ENCODE results near the gene OSBPL5. TPM values are rescaled to one million over a fixed set of nuclear protein-coding genes. Genes with fewer than 3 reads are reported as not detected.
"Not testable (repeated sequence)": the region's sequence is repeated elsewhere in the genome, so short reads cannot be mapped to it uniquely, and the experiment has no call there.

Gene OSBPL5
- total and polyA plus RNA-seq, 11 donors = 10.1 to 27.7 (median 16.4) TPM

GRCh38 chr11:3119141-3119821 lies 45.8 kb downstream of the OSBPL5 start:
- TF ChIP-seq CTCF (IDR thresholded peaks at IDR 0.05) = no peak
- TF ChIP-seq POLR2A (IDR thresholded peaks at IDR 0.05) = no peak
- Histone ChIP-seq H3K4me3 (no peak overlapping the region), H3K36me3 (peaks cover 0 to 72% (median 45%) of the 10 kb centered on the region in 9 donors), H3K27me3 (no peaks in the 10 kb centered on the region), H3K27ac (no peak overlapping the region), H3K4me1 (peaks cover 3 to 17% (median 14%) of the 10 kb centered on the region in 12 donors), H3K9me3 (peaks cover 0 to 10% (median 0%) of the 10 kb centered on the region in 12 donors)
- ATAC-seq (no peak), DNase-seq (peak in 3 of 5 donors; percentile 16 to 40 (median 22))
- intact Hi-C loops (cut with DNase I) = loop anchor here in 1 of 10 donors (2.0 kb wide), 1 partner anchor 50 kb away; no protein-coding TSS in a partner anchor
- 95 to 99% (median 97%) methylated on average over 11 to 14 of the region's 14 CpGs for WGBS, 4 donors

GRCh38 chr11:3115321-3115720 lies 49.8 kb downstream of the OSBPL5 start:
- 90 to 94% (median 91%) methylated on average over 3 of the region's 3 CpGs for WGBS, 4 donors
- H3K36me3 ChIP-seq = peaks cover 0 to 74% (median 36%) of the 10 kb centered on the region in 9 donors
- intact Hi-C loops (cut with DNase I) = no loop called here

GRCh38 chr11:3113661-3114060 lies 51.4 kb downstream of the OSBPL5 start:
- not testable (repeated sequence) for H3K27ac ChIP-seq, H3K27me3 ChIP-seq, ATAC-seq, H3K4me3 ChIP-seq, DNase-seq
- intact Hi-C loops (cut with DNase I) = loop anchor here in 3 of 10 donors (5.0 kb wide), 2 partner anchors 54 to 104 kb away; partner anchors contain the start of genes MRGPRG (in 3 of the 3) and OSBPL5 (in 1 of the 3)
- H3K36me3 ChIP-seq = peaks cover 0 to 75% (median 21%) of the 10 kb centered on the region in 9 donors
- peaks cover 0 to 14% (median 0%) of the 10 kb centered on the region in 12 donors for H3K9me3 ChIP-seq
- H3K4me1 ChIP-seq = peaks cover 0 to 14% (median 0%) of the 10 kb centered on the region in 12 donors

More at GRCh38 chr11:3115321-3115720, 49.8 kb downstream of the OSBPL5 start:
- Histone ChIP-seq H3K4me1 (peaks cover 0 to 14% (median 0%) of the 10 kb centered on the region in 12 donors), H3K4me3 (no peak overlapping the region), H3K27ac (no peak overlapping the region), H3K9me3 (peaks cover 0 to 14% (median 0%) of the 10 kb centered on the region in 12 donors), H3K27me3 (no peaks in the 10 kb centered on the region)
- DNase-seq (no peak), ATAC-seq (no peak)
- no peak for TF ChIP-seq CTCF (IDR thresholded peaks at IDR 0.05)
- TF ChIP-seq POLR2A (IDR thresholded peaks at IDR 0.05) = no peak

GRCh38 chr11:3111919-3112690 lies 53.0 kb downstream of the OSBPL5 start:
- peaks cover 0 to 14% (median 0%) of the 10 kb centered on the region in 12 donors for H3K4me1 ChIP-seq
- 79 to 89% (median 88%) methylated on average over 7 to 9 of the region's 9 CpGs for WGBS, 4 donors
- TF ChIP-seq CTCF (IDR thresholded peaks at IDR 0.05) (no peak), POLR2A (IDR thresholded peaks at IDR 0.05) (no peak)
- H3K36me3 ChIP-seq = peaks cover 0 to 74% (median 19%) of the 10 kb centered on the region in 9 donors
- peak overlapping the region in 1 of 12 donors; percentile 54 for H3K27ac ChIP-seq
- no peak for ATAC-seq
- DNase-seq = no peak
- no peaks in the 10 kb centered on the region for H3K27me3 ChIP-seq
- H3K9me3 ChIP-seq = peaks cover 0 to 14% (median 0%) of the 10 kb centered on the region in 12 donors
- intact Hi-C loops (cut with DNase I) = loop anchor here in 6 of 10 donors (2.0 to 5.0 kb wide), 3 partner anchors 55 to 105 kb away; partner anchors contain the start of genes MRGPRG (in 3 of the 6) and OSBPL5 (in 1 of the 6)
- H3K4me3 ChIP-seq = no peak overlapping the region

Data from heart left ventricle (tissue), 16 donors.